Trophoblast cell (in vitro differentiated cells and primary cell): ENCODE measurements around the gene ADAMTSL4. TPM values are rescaled to one million over a fixed set of nuclear protein-coding genes. Genes with fewer than 3 reads are reported as not detected.

Experiments
- DNase-seq, 2 donors: peaks; one replicate each; pipeline ENCODE4 v3.0.0-alpha.2; 2016
- H2AFZ ChIP-seq: 2 replicates; pipeline ENCODE4 v1.6.1; 2013; ENCODE audit warnings: low read length, moderate library complexity, mild to moderate bottlenecking; ENCODE audit not compliant: insufficient read depth, poor library complexity
- H2AK5ac ChIP-seq: 2 replicates; pipeline ENCODE4 v1.6.1; 2013; ENCODE audit warnings: mild to moderate bottlenecking, low read length
- H2BK120ac ChIP-seq: 2 replicates; pipeline ENCODE4 v1.6.1; 2013; ENCODE audit warnings: low read length, mild to moderate bottlenecking, moderate library complexity; ENCODE audit not compliant: insufficient read depth, poor library complexity
- H2BK12ac ChIP-seq: 2 replicates; pipeline ENCODE4 v1.6.1; 2013; ENCODE audit warnings: mild to moderate bottlenecking, low read length, moderate library complexity
- H2BK5ac ChIP-seq: 2 replicates; pipeline ENCODE4 v1.6.1; 2013; ENCODE audit warnings: low read length, low read depth, moderate library complexity, mild to moderate bottlenecking; ENCODE audit not compliant: poor library complexity
- H3K14ac ChIP-seq: 2 replicates; pipeline ENCODE4 v1.6.1; 2013; ENCODE audit warnings: mild to moderate bottlenecking, low read length
- H3K18ac ChIP-seq: 2 replicates; pipeline ENCODE4 v1.6.1; 2013; ENCODE audit warnings: mild to moderate bottlenecking, low read length
- H3K23ac ChIP-seq: 2 replicates; pipeline ENCODE4 v1.6.1; 2013; ENCODE audit warnings: low read length
- H3K27ac ChIP-seq: 2 replicates; pipeline ENCODE4 v1.5.1; 2013; ENCODE audit warnings: low read depth, mild to moderate bottlenecking, inconsistent platforms, low read length, moderate library complexity
- H3K27me3 ChIP-seq: 2 replicates; pipeline ENCODE4 v1.6.1; 2013; ENCODE audit warnings: inconsistent platforms, mild to moderate bottlenecking, low read length, moderate library complexity; ENCODE audit not compliant: insufficient read depth
- H3K36me3 ChIP-seq, 2 experiments: 1 replicate in 1 of 2; 2 replicates in 1 of 2; pipeline ENCODE4 v1.6.1; 2013; ENCODE audit warnings: low read length in 2 of 2, mild to moderate bottlenecking in 2 of 2, moderate library complexity in 1 of 2; ENCODE audit not compliant: insufficient read depth in 2 of 2, control insufficient read depth in 1 of 2
- H3K4ac ChIP-seq: 2 replicates; pipeline ENCODE4 v1.6.1; 2013; ENCODE audit warnings: low read depth, mild to moderate bottlenecking, low read length, moderate library complexity
- H3K4me1 ChIP-seq, 2 experiments: 1 replicate in 1 of 2; 2 replicates in 1 of 2; pipeline ENCODE4 v1.6.1; 2013; ENCODE audit warnings: low read length in 2 of 2, mild to moderate bottlenecking in 2 of 2, moderate library complexity in 1 of 2; ENCODE audit not compliant: insufficient read depth in 2 of 2, control insufficient read depth in 1 of 2
- H3K4me2 ChIP-seq: 2 replicates; pipeline ENCODE4 v1.6.1; 2013; ENCODE audit warnings: inconsistent platforms, mild to moderate bottlenecking, low read length, moderate library complexity
- H3K4me3 ChIP-seq: 2 replicates; pipeline ENCODE4 v1.5.1; 2013; ENCODE audit warnings: mild to moderate bottlenecking, low read depth, low read length, inconsistent platforms
- H3K79me1 ChIP-seq: one replicate; pipeline ENCODE4 v1.6.1; 2013; ENCODE audit warnings: low read length
- H3K79me2 ChIP-seq: 2 replicates; pipeline ENCODE4 v1.6.1; 2013; ENCODE audit warnings: low read length, mild to moderate bottlenecking; ENCODE audit not compliant: control insufficient read depth, insufficient read depth, poor library complexity
- H3K9ac ChIP-seq: 2 replicates; pipeline ENCODE4 v1.6.1; 2013; ENCODE audit warnings: mild to moderate bottlenecking, low read length
- H3K9me3 ChIP-seq: 2 replicates; pipeline ENCODE4 v1.6.1; 2013; ENCODE audit warnings: low read depth, mild to moderate bottlenecking, control low read depth, inconsistent platforms, low read length; ENCODE audit not compliant: insufficient read depth
- H4K12ac ChIP-seq: 2 replicates; pipeline ENCODE4 v1.6.1; 2013; ENCODE audit warnings: low read depth, mild to moderate bottlenecking, low read length, moderate library complexity
- H4K8ac ChIP-seq: 2 replicates; pipeline ENCODE4 v1.6.1; 2013; ENCODE audit warnings: low read depth, mild to moderate bottlenecking, low read length, moderate library complexity
- H4K91ac ChIP-seq: one replicate; pipeline ENCODE4 v1.6.1; 2013; ENCODE audit warnings: low read depth, mild to moderate bottlenecking, low read length, moderate library complexity
- WGBS: extraction: QIAGEN DNeasy Blood & Tissue Kit; methylation state at CpG from one replicate; pipeline ENCODE4 v1.1.7; 2013; ENCODE audit warnings: missing lambda C conversion rate; ENCODE audit not compliant: insufficient read length, insufficient coverage; ENCODE audit errors: extremely low coverage; 5-methylcytosine and 5-hydroxymethylcytosine counted together
- polyA plus RNA-seq: library from polyadenylated mRNA; stranded (reverse); fragments of 200-250 nt; gene quantifications from 2 replicates; pipeline ENCODE4 v1.2.3, GENCODE V29; 2013

The ADAMTSL4 gene
- 33.2 and 33.6 TPM in 2 replicates for polyA plus RNA-seq

DNA sequence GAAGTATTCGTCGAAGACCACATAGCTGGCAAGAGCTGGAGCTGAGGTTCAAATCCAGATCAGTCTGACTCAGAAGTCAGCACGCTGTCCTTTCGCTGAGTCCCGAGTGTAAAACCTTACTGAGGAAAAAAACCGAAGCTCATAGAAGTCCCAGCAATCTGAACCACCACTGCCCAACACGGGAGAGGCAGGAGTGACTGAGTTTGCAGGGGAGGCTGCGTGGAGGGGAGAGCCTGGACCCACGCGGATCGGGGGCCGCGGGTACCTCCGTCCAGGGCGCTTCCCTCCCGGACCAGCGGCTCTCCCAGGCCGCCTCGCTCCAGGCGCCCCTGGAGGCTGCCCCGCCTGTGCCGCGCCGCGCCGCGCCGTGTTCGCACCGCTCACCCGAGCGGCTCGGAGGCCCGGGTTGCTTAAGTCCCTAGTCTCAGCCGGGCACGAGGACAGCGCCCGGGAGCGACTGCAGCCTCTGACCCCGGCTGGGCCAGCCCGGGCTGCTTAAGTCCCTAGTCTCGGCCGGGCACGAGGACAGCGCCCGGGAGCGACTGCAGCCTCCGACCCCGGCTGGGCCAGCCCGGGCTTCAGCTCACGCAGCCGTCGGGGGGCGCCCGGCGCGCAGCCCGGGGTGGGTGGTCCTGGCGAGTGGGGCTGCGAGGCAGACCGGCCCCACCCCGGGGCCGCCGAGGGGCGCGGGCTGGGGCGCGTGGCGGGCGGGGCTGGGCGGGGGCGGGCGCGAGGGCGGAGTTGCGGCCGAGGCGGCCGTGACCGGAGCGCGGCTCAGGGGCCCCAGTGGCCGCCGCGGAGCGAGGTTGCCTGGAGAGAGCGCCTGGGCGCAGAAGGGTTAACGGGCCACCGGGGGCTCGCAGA is at the start of gene ADAMTSL4:
TSS of gene ADAMTSL4 (plus strand) at position 777 of the 864 bp plus-strand sequence. CDS start 2,881 bp downstream, outside the sequence.
- peak within 1 kb of the TSS; percentile 62 for H3K18ac ChIP-seq
- H3K4me1 ChIP-seq, result peaks cover 34 to 40% of the 10 kb centered on the region in 2 experiments
- peak within 1 kb of the TSS; percentile 56 for H4K8ac ChIP-seq
- H3K9ac ChIP-seq, result peak within 1 kb of the TSS; percentile 75
- H2BK120ac ChIP-seq, result peak within 1 kb of the TSS; percentile 54
- peak within 1 kb of the TSS; percentile 92 for H2AFZ ChIP-seq
- peak; percentile 83 for DNase-seq
- H2BK5ac ChIP-seq, result peak within 1 kb of the TSS; percentile 84
- H3K27me3 ChIP-seq, result no peaks in the 10 kb centered on the region
- H3K4ac ChIP-seq, result peak within 1 kb of the TSS; percentile 7
- H3K4me3 ChIP-seq, result peak within 1 kb of the TSS; percentile 64
- peak within 1 kb of the TSS; percentile 91 for H3K27ac ChIP-seq
- peak within 1 kb of the TSS; percentile 66 for H4K12ac ChIP-seq
- H4K91ac ChIP-seq, result peak within 1 kb of the TSS; percentile 73
- H3K4me2 ChIP-seq, result peak within 1 kb of the TSS; percentile 74
- H3K79me1 ChIP-seq, result peaks cover 32% of the 10 kb centered on the region
- H2AK5ac ChIP-seq, result peak within 1 kb of the TSS; percentile 42
- H3K36me3 ChIP-seq, result no peaks in the 10 kb centered on the region
- H3K14ac ChIP-seq, result peak within 1 kb of the TSS; percentile 66
- no CpG with 5 or more reads among the region's 91 CpGs for WGBS
- peak within 1 kb of the TSS; percentile 41 for H2BK12ac ChIP-seq
- peaks cover 7% of the 10 kb centered on the region for H3K79me2 ChIP-seq
- no peak within 1 kb of the TSS for H3K23ac ChIP-seq
- no peaks in the 10 kb centered on the region for H3K9me3 ChIP-seq

DNA sequence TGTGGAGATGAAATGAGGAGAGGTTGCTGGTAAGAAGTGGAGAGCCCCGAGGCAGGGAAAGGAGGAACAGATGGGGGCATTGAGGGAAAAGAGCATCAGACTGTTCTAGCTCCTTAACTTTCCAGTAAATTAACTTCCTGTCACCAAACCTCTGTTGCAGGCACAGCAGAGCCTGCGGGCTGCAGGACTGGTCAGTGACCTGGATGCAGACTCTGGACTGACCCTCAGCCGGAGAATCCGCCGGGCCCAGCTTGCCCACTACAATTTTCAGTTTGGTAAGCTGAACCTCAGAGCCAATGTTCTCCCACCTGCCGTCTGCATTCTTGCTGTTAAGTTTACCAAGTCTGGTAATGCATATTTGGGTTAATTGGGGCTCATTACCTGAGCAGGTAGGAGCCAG is 43.8 kb upstream of the ADAMTSL4 start:
- H4K8ac ChIP-seq, result no peak overlapping the region
- no peak overlapping the region for H4K12ac ChIP-seq
- H3K4ac ChIP-seq, result no peak overlapping the region
- H3K14ac ChIP-seq, result no peak overlapping the region
- no peak overlapping the region for H2AFZ ChIP-seq
- no peaks in the 10 kb centered on the region for H3K79me2 ChIP-seq
- H3K79me1 ChIP-seq, result no peaks in the 10 kb centered on the region
- H3K27me3 ChIP-seq, result no peaks in the 10 kb centered on the region
- H3K27ac ChIP-seq, result no peak overlapping the region
- no peak overlapping the region for H3K4me2 ChIP-seq
- no peak overlapping the region for H2BK12ac ChIP-seq
- H2BK120ac ChIP-seq, result no peak overlapping the region
- H3K9me3 ChIP-seq, result no peaks in the 10 kb centered on the region
- no CpG with 5 or more reads among the region's 6 CpGs for WGBS
- H3K9ac ChIP-seq, result no peak overlapping the region
- no peak overlapping the region for H2AK5ac ChIP-seq
- no peak for DNase-seq
- no peak overlapping the region for H3K18ac ChIP-seq
- no peak overlapping the region for H3K23ac ChIP-seq
- no peak overlapping the region for H3K4me3 ChIP-seq
- H3K36me3 ChIP-seq, result peaks cover 20 to 27% of the 10 kb centered on the region in 2 experiments
- H3K4me1 ChIP-seq, result peaks cover 8 to 10% of the 10 kb centered on the region in 2 experiments
- H2BK5ac ChIP-seq, result no peak overlapping the region
- H4K91ac ChIP-seq, result no peak overlapping the region

DNA sequence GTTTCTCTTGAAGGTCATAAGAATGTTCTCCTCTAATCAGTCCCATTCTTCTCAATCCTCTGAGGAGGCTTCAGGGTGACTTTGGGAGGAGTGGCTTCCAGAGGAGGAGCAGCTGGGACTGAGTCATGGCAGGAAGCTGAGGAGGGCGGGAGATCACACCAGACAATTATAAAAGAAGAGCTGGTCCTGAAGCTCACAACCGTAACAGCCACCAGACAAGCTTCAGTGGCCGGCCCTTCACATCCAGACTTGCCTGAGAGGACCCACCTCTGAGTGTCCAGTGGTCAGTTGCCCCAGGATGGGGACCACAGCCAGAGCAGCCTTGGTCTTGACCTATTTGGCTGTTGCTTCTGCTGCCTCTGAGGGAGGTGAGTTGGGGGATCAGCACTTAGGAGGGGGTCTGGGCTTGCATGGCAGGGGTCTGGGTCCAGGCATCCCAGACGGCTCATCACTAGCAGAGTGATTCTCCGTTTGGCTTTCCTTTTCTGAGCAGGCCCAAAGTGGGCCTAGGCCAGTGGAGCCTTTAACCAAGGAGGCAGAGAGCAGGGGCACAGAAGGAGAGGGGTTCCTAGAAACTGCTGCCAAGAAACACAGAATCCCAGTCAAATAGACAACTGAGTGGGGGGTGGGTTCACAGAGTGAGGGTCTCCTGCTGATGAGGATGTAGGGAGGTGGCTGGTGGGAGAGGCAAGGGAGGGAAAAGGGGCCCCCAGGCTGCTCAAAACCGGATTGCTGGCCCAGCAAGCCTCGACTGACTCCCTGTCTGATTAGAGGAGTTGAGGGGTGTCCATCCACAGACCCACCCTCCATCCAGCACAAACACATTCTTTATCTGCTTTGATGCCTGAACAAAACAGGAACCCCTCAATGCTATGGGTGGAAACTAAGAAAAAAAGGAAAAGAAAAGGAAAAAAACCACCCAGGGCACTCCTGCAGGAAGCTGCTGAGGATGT is 41.0 kb upstream of the ADAMTSL4 start, which contains the start of gene ECM1:
TSS of gene ECM1 (plus strand) at position 198 of the 953 bp plus-strand sequence. CDS start at position 299, 101 bp downstream.
- H2AK5ac ChIP-seq, result no peak within 1 kb of the TSS
- no peak within 1 kb of the TSS for H4K12ac ChIP-seq
- H2BK5ac ChIP-seq, result peak within 1 kb of the TSS; percentile 7
- H2BK120ac ChIP-seq, result no peak within 1 kb of the TSS
- H3K9ac ChIP-seq, result peak within 1 kb of the TSS; percentile 14
- H3K4ac ChIP-seq, result no peak within 1 kb of the TSS
- H3K23ac ChIP-seq, result no peak within 1 kb of the TSS
- H4K91ac ChIP-seq, result no peak within 1 kb of the TSS
- peak within 1 kb of the TSS; percentile 16 for H3K27ac ChIP-seq
- no peak within 1 kb of the TSS for H3K4me2 ChIP-seq
- peaks cover 24 to 30% of the 10 kb centered on the region in 2 experiments for H3K36me3 ChIP-seq
- H2BK12ac ChIP-seq, result no peak within 1 kb of the TSS
- H3K79me2 ChIP-seq, result no peaks in the 10 kb centered on the region
- no peak within 1 kb of the TSS for H3K18ac ChIP-seq
- no peak within 1 kb of the TSS for H2AFZ ChIP-seq
- no peaks in the 10 kb centered on the region for H3K27me3 ChIP-seq
- no peaks in the 10 kb centered on the region for H3K79me1 ChIP-seq
- no peak within 1 kb of the TSS for H3K4me3 ChIP-seq
- WGBS, result no CpG with 5 or more reads among the region's 7 CpGs
- peak within 1 kb of the TSS; percentile 0 for H3K14ac ChIP-seq
- peaks cover 8 to 10% of the 10 kb centered on the region in 2 experiments for H3K4me1 ChIP-seq
- no peak within 1 kb of the TSS for H4K8ac ChIP-seq
- peak; percentile 32 to 75 for DNase-seq
- no peaks in the 10 kb centered on the region for H3K9me3 ChIP-seq

DNA sequence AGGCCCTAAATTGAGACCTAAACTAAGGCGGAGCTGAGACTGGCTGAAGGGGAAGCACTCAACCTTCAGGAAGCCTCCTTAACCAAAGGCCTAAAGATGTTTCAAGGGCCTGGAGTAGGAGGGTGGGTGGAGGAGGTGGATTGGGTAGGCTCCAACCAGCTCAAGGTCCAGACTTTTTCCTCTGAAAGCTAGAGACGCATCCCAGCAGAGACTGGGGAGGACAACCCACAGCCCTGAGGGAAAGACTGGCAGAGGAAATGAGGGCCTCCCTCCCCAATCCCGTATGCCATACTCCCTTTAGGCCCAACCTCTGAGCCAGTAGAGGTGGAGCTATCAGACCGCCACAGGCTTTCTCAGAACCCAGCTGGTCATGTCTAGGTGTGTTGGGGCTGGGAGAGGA is 40.2 kb upstream of the ADAMTSL4 start:
- Histone ChIP-seq H3K4me2 (no peak overlapping the region), H4K12ac (no peak overlapping the region), H2AFZ (no peak overlapping the region), H2AK5ac (no peak overlapping the region), H4K8ac (no peak overlapping the region), H2BK12ac (no peak overlapping the region), H4K91ac (no peak overlapping the region), H3K4me3 (no peak overlapping the region), H3K27me3 (no peaks in the 10 kb centered on the region), H3K79me1 (no peaks in the 10 kb centered on the region), H2BK120ac (no peak overlapping the region), H3K18ac (no peak overlapping the region), H3K27ac (no peak overlapping the region), H3K9ac (no peak overlapping the region), H3K23ac (no peak overlapping the region), H3K79me2 (no peaks in the 10 kb centered on the region), H3K36me3 (peaks cover 24 to 30% of the 10 kb centered on the region in 2 experiments), H3K4me1 (peaks cover 8 to 10% of the 10 kb centered on the region in 2 experiments), H3K14ac (no peak overlapping the region), H3K4ac (no peak overlapping the region), H3K9me3 (no peaks in the 10 kb centered on the region), H2BK5ac (no peak overlapping the region)
- WGBS, result no CpG with 5 or more reads among the region's 4 CpGs
- no peak for DNase-seq
